ENCODE data around the gene TRHDE.

DNA sequence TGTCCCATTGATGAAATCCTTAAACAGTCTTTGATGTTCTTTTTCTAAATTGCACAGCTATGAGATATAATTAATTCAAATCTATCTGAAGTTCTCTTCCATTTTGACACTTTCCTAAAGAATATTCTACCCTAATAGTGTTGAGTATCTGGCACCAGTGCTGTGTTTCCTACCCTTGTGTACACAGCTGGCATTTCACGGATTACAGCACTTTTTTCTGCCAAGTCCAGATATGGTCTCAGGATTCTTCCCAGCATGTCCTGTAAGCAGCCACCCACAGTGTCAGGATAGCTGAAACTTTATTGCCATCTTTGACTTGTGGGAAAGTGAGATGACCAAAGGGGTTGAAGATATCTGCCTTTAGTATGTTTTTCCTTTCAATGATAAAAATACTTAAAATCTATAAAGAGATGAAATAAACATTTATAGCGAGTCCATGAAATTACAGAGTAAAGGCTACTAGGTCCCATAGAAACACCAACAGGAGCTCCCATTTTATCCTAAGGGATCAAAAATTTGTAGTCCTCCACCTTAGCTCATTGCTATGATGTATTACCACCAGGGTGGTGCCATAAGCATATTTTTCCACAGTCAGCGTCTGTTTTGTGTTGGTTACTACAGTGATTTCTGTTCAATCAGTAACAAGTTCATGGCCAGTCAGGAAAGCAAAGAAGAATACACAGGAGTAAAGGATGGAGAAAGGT lies 96.7 kb downstream of the TRHDE start:
- TF ChIP-seq CTCF (IDR thresholded peaks at IDR 0.05) (no peak), POLR2AphosphoS5 (IDR thresholded peaks at IDR 0.05) (no peak), POLR2A (IDR thresholded peaks at IDR 0.05) (no peak)

All from breast epithelium (tissue), 3 donors.